22Rv1 (cell line): ENCODE data around the gene FAM50B.
"Not testable (repeated sequence)": the region's sequence is repeated elsewhere in the genome, so short reads cannot be mapped to it uniquely, and the experiment has no call there.

Experiments
- H3K27ac ChIP-seq: fragments of 450-650 bp; 2 replicates; pipeline ENCODE4 v1.5.1; 2017
- CTCF ChIP-seq: fragments of 450-650 bp; IDR thresholded peaks from 2 replicates; pipeline ENCODE4 v1.5.1; 2017; ENCODE audit warnings: mild to moderate bottlenecking
- ZFX ChIP-seq: fragments of 450-650 bp; IDR thresholded peaks from 2 replicates; pipeline ENCODE4 v1.6.1; 2017; ENCODE audit warnings: antibody characterized with exemption, borderline replicate concordance

The FAM50B gene

GRCh38 chr6:3861424-3861823 lies 12.3 kb downstream of the FAM50B start:
- no peak overlapping the region for H3K27ac ChIP-seq
- TF ChIP-seq CTCF (no peak), ZFX (no peak)

DNA sequence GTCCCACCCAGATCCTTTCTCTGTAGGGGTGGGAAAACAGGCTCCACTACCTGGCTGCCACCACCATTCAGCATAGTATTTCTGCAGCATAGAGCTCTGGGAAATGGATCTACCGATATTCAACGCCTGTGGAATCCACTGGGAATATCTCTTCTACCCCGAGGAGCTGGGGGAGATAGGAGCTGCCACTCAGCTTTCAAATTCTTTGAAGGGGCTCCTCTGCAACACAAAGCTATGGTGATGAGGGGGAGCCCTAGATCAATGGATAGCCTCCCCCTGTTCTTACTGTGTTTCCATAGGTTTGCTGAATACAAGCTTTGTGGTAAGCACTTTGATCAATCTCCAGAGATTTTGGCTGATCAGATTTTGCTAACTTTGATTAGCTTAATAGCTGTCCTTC lies 12.9 kb downstream of the FAM50B start:
- TF ChIP-seq ZFX (no peak), CTCF (no peak)
- no peak overlapping the region for H3K27ac ChIP-seq

- H3K27ac ChIP-seq = not testable (repeated sequence)
Observed at GRCh38 chr6:3863322-3863721, 14.1 kb downstream of the FAM50B start.

GRCh38 chr6:3865463-3865862 lies 16.3 kb downstream of the FAM50B start:
- TF ChIP-seq ZFX = no peak
- TF ChIP-seq CTCF = no peak
- no peak overlapping the region for H3K27ac ChIP-seq

GRCh38 chr6:3867641-3868502 lies 18.7 kb downstream of the FAM50B start:
- TF ChIP-seq ZFX = no peak
- no peak for TF ChIP-seq CTCF
- H3K27ac ChIP-seq = no peak overlapping the region

GRCh38 chr6:3868544-3868943 lies 19.4 kb downstream of the FAM50B start:
- H3K27ac ChIP-seq = no peak overlapping the region
- TF ChIP-seq ZFX (no peak), CTCF (no peak)

- no peak for TF ChIP-seq CTCF
- TF ChIP-seq ZFX = no peak
- peak overlapping the region; percentile 5; the same call in 1 of the 2 replicates for H3K27ac ChIP-seq
Observed at GRCh38 chr6:3869284-3869631, 20.1 kb downstream of the FAM50B start.
